ENCODE data around the gene MFN2. TPM values are rescaled to one million over a fixed set of nuclear protein-coding genes. Genes with fewer than 3 reads are reported as not detected.
"Not testable (repeated sequence)": the region's sequence is repeated elsewhere in the genome, so short reads cannot be mapped to it uniquely, and the experiment has no call there.

Gene MFN2
- total RNA-seq, result 71.1 TPM

- peak; percentile 96 for DNase-seq (ENCODE audit: low spot score)
Observed at GRCh38 chr1:11979851-11980675, at the start of gene MFN2. Gene MFN2 (plus strand): TSS chr1:11980444. CDS start chr1:11989169, 8,725 bp downstream.

- no peak for DNase-seq (ENCODE audit: low spot score)
Observed at GRCh38 chr1:11930571-11931445, 49.4 kb upstream of the MFN2 start.

GRCh38 chr1:11931845-11932244, 48.4 kb upstream of the MFN2 start:
- no peak for DNase-seq (ENCODE audit: low spot score)

- DNase-seq (ENCODE audit: low spot score), result peak; percentile 89
Observed at GRCh38 chr1:11934302-11935056, 45.8 kb upstream of the MFN2 start, which contains the start of gene PLOD1. Gene PLOD1 (plus strand): TSS chr1:11934717. CDS start chr1:11934780, 63 bp downstream.

DNA sequence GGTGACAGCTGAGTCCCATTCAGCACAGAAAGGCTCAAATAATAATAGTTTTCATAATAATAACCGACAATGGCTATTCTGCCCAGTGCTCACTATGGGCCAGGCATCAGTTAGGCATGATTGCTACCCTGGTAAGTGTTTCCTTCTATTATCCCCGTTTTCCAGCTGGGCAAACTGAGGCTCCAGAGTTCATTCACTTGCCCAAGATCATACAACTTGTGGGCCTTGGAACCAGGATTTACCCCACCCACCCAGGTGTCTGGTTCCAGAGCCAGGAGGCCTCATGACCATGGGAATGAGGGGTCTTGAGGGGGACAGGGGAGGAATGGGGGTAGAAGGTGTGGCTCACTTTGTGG, 45.2 kb upstream of the MFN2 start:
- DNase-seq (ENCODE audit: low spot score), result no peak

GRCh38 chr1:11935733-11936132, 44.5 kb upstream of the MFN2 start:
- not testable (repeated sequence) for DNase-seq (ENCODE audit: low spot score)

DNA sequence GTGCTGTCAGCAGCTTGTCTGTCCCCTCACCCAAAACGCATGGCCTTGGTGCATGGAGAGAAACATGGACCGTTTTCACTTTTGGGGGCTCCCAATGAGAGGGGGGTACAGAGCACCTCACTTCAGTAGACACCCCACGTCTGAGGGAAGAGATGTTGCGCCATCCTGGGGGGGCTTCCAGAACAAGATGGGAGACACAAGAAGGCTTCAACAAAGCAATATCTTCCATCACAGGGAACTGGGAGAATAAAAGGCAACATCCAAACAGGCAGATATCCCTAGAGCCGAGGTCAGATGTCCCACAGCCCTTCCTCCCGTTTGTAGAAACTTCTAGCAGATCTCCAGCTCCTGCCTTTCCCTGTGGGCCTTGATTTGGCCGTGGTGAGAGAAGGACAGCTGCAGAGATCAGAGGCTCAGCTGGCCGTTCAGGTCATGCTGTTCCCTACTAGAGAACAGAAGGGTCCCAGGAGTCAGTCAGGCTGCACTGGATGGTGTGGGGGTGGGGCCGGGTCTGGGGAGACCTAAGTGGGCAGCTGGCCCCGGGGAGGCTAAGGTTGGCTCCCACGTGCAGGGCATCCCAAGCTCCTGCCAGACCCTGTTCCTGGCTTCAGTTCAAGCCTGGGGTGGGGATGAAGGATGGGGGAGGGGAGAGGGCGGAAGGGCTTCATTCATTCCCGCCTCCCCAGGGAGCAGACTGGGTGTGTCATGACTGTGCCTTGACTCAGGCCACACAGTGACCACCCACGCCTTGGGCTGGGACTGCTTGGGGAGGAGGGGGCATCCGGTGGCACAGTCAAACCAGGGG, 41.3 kb upstream of the MFN2 start:
- no peak for DNase-seq (ENCODE audit: low spot score)

DNA sequence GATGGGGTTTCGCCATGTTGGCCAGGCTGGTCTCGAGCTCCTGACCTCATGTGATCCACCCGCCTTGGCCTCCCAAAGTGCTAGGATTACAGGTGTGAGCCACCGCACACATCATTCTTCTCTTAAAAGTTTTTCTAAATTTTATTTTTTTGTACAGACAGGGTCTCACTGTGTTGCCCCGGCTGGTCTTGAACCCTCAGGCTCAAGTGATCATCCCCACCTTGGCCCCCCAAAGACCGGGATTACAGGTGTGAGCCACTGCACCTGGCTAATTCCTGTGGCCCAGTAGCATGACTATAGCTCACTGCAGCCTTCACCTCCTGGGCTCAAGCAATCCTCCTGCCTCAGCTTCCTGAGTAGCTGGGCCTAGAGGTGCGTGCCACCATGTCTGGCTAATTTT, 40.5 kb upstream of the MFN2 start:
- not testable (repeated sequence) for DNase-seq (ENCODE audit: low spot score)

DNA sequence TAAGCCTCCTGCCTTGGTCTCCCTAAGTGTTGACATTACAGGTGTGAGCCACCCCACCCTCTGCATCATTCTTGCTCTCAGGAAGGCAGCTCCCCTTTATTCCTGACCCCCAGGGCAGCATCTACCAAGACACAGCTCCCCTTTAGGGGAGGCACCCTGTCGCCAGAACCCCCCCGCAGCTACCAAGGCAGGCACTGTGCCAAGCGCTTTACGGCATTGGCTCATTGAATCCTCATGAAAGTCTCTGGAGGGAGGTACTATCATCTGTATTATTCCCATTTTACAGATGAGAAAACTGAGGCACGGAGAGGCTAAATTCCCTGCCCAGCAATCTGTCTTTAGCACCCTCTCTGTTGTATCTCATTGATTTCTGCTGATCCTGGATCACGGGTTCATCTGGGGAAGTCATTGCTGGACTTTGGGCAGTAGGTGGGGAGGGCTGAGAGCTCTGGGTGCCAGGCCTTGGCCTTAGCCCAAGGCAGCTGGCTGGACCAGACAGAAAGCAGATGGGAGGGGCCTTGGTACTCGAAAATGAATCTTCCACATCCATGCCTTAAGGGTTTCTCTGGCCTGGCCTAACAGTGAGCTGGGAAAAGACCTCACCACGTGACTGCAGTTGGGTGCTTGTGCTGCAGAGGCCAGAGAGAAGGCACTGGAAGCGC, 39.9 kb upstream of the MFN2 start:
- peak; percentile 74 for DNase-seq (ENCODE audit: low spot score)

DNA sequence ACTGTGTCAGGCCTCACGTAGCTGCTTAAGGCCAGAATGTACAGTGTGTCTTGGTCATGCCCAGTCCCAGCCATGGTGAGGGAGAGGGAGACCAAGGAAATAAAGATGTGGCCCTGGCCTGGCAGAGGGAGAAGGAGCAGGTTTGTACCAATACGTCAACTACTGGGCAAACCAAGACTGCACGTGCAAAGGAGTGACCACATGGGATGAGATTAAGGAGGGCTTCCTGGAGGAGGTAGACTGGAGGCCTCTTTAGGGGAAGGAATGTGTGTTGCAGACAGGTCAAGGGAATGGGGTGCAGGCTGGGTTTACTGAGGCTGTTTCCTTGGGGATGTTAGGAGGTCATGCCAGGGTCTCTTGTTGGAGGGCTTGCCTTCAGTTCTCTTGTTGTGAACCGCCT, 38.0 kb upstream of the MFN2 start:
- DNase-seq (ENCODE audit: low spot score), result no peak

- no peak for DNase-seq (ENCODE audit: low spot score)
Observed at GRCh38 chr1:11943619-11944018, 36.6 kb upstream of the MFN2 start.

GRCh38 chr1:11944358-11944931, 35.8 kb upstream of the MFN2 start:
- no peak for DNase-seq (ENCODE audit: low spot score)

- DNase-seq (ENCODE audit: low spot score), result no peak
Observed at GRCh38 chr1:11946647-11947046, 33.6 kb upstream of the MFN2 start.

DNA sequence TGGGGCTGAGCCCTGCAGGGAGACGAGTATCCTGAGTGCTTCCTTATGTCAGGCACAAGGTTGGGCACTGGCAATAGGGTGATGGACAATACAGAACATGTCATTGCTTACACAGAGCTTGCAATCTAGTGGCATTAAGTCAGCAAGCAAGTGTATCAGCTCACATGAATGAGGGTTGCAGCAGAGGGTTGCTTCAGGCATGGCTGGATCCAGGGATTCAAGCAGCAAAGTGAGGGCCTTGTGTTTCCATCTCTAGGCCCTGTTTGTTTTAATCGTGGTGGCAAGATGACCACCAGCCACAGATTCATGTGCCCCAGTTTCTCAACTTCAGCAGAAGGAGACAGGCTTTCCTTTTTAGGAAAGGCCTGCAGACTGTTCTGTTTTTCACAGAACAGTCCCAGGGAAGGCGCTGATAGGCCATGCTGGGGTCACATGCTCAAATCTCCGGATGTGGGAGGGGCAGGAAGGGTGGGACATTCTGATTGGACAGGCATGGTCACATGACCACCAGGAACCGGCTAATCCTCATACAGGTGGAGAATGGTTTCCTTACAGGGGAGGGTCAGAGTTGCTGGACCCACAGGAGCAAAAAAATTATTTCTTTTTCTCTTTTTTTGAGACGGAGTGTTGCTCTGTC, 31.3 kb upstream of the MFN2 start:
- DNase-seq (ENCODE audit: low spot score), result no peak

DNA sequence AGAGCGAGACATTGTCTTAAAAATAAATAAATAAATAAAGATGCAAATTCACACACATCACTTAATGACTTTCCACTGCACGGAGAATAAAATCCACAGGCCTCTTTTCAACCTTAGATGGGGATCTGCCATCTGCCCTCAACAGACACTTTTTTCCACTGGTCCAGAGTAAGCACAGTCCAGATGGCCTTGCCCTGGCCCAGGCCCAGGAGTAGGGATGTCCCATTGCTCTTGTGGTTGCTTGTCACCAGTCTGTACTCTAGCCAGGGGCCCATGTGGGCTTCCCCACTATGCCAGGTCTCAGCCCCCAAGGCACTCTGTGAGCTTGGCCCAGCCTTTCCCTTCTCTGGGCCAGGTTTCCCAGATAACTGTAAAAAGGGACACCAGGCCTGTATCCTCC, 28.3 kb upstream of the MFN2 start:
- no peak for DNase-seq (ENCODE audit: low spot score)

- DNase-seq (ENCODE audit: low spot score), result no peak
Observed at GRCh38 chr1:11952455-11953109, 27.7 kb upstream of the MFN2 start.

DNA sequence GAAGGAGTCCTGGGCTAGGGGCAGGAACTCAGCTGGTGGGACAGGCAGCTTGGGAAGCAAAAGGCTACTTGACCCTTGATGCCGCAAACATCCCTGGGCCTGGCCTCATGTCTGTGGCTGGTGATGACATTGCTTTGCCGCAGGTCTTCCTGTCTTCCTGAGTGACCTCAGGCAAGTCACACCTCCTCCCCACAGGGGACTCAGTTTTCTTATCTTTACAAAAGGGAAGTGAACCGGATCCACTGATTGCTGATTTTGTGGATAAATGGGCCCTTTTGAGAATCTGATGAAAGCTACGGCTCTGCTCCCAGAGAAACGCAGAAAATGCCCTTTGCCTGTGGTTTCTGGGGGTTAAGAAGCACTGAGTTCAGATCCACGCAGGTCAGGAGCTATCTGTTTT, 25.0 kb upstream of the MFN2 start:
- DNase-seq (ENCODE audit: low spot score), result no peak

DNA sequence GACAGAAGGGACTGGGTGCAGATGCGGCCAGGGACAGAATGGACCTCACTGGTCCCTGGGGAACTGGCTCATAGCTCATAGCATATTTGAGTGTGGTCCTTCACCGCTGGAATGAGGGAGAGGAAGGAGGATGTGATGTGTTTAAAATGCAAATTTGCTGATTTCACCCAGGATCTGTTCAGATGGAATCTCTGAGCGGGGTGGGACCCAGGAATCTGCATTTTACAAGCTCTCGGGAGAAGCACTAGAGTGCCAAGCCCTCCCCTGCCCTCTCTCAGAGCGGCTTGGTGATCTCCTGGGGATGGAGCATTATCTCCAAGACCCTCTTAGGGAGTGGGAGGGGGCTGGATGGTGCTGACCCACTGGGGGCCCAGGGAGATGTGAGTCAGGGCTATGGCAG, 22.8 kb upstream of the MFN2 start:
- no peak for DNase-seq (ENCODE audit: low spot score)

GRCh38 chr1:11957897-11958296, 22.3 kb upstream of the MFN2 start:
- no peak for DNase-seq (ENCODE audit: low spot score)

Data from mucosa of gallbladder (tissue), 1 donor.